Tibial nerve (tissue), 4 donors: ENCODE data around the gene SHISAL2A. TPM values are rescaled to one million over a fixed set of nuclear protein-coding genes. Genes with fewer than 3 reads are reported as not detected.

ENCODE experiments used
- DNase-seq, 2 donors: peaks; one replicate each; pipeline ENCODE4 v3.0.0-alpha.2; 2019; ENCODE audit warnings: low spot score in 2 of 2
- H3K27ac ChIP-seq, 4 donors: fragments of 200-600 bp; sonication (generic) in 3 of 4; one replicate each; pipeline ENCODE4 v1.5.1; 2017 to 2019; ENCODE audit warnings: mild to moderate bottlenecking in 1 of 4
- H3K27me3 ChIP-seq, 2 donors: fragments of 200-600 bp; sonication (generic) in 1 of 2; one replicate each; pipeline versions ENCODE4 v1.5.1 to v1.6.0; 2017 to 2019
- H3K36me3 ChIP-seq, 3 donors: fragments of 200-600 bp; sonication (generic); one replicate each; pipeline ENCODE4 v1.5.1; 2018 to 2019
- H3K4me1 ChIP-seq, 4 donors: fragments of 200-600 bp; sonication (generic) in 3 of 4; one replicate each; pipeline ENCODE4 v1.5.1; 2017 to 2019
- H3K4me3 ChIP-seq, 4 donors: fragments of 200-600 bp; sonication (generic) in 3 of 4; one replicate each; pipeline ENCODE4 v1.5.1; 2017 to 2019; ENCODE audit warnings: mild to moderate bottlenecking in 1 of 4, moderate library complexity in 1 of 4
- H3K9me3 ChIP-seq, 4 donors: fragments of 200-600 bp; sonication (generic) in 3 of 4; one replicate each; pipeline ENCODE4 v1.5.1; 2017 to 2019
- EP300 ChIP-seq, 2 donors: sonication (generic); formaldehyde crosslinking; IDR thresholded peaks; one replicate each; pipeline ENCODE4 v1.6.1; 2017; ENCODE audit warnings: antibody characterized with exemption in 2 of 2, mild to moderate bottlenecking in 1 of 2
- POLR2A ChIP-seq, 2 donors: fragments of 450-650 bp; IDR thresholded peaks; one replicate each; pipeline ENCODE4 v1.6.1; 2017; ENCODE audit warnings: antibody characterized with exemption in 2 of 2, mild to moderate bottlenecking in 2 of 2, moderate library complexity in 2 of 2
- WGBS, 2 donors: methylation state at CpG; one replicate each; pipeline ENCODE4 v1.1.5; 2018; 5-methylcytosine and 5-hydroxymethylcytosine counted together
- total RNA-seq, 4 donors: library from RNA; depleted of rRNA; stranded (reverse); fragments of >200 nt; gene quantifications; one replicate each; pipeline ENCODE4 v1.1.0, GENCODE V29; 2016
- TF ChIP-seq, protein P1 (sequence below), 5 experiments: fragments of 200-600 bp in 3 of 5; fragments of 450-650 bp in 2 of 5; sonication (generic) in 3 of 5; IDR thresholded peaks; one replicate each; pipeline ENCODE4 v1.5.1; 2016 to 2019; ENCODE audit warnings: antibody characterized with exemption in 5 of 5, mild to moderate bottlenecking in 3 of 5, moderate library complexity in 2 of 5

The SHISAL2A gene
- total RNA-seq, 4 donors from 2014 or later: 1.2 to 1.9 TPM; not detected in 2

DNA sequence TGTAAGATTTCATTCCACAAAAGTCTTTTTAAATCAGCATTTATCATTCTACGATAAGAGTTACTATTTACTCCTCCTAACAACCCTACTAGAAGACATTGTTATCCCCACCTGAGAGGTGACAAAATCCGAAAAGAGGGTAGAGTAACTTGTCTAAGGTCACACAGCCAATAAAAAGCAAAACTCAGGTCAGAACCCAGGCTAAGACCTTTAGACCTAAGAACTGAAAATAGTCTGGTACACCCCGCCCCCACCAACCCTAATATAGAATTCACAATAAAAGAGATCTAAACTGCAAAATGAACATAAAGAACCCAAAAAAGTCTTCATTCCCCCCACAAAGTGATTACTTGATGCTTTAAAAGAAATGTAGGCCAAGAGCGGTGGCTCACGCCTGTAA, 46.5 kb downstream of the SHISAL2A start:
- no peak for TF ChIP-seq EP300 (IDR thresholded peaks at IDR 0.05)
- H3K27ac ChIP-seq: no peak overlapping the region
- peaks cover 0 to 11% (median 0%) of the 10 kb centered on the region in 4 donors for H3K4me1 ChIP-seq
- no peak overlapping the region for H3K4me3 ChIP-seq
- H3K9me3 ChIP-seq: no peaks in the 10 kb centered on the region
- WGBS, 2 donors: 84 to 92% methylated on average over 5 of the region's 5 CpGs
- DNase-seq: no peak
- no peaks in the 10 kb centered on the region for H3K27me3 ChIP-seq
- no peaks in the 10 kb centered on the region for H3K36me3 ChIP-seq

DNA sequence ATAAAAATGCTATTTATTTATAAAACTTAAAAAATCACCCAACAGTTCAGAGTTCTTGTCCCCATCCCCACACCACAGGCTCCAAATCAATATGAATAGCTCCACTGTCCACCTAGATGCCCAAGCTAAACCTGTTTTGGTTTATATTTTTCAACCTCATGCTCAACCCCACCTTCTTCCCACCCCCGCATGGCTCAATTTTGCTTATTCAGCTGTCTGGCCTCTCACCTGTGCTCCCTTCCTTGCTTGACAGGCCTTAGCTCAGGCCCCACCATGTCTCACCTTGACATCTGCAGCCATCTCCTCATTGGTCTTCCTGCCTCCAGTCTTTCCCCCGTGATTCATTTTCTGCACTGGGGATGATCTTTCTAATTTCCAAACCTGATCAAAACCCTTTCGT, 47.4 kb downstream of the SHISAL2A start:
- Histone ChIP-seq H3K27ac (no peak overlapping the region), H3K4me3 (no peak overlapping the region), H3K36me3 (no peaks in the 10 kb centered on the region), H3K4me1 (peaks cover 0 to 11% (median 0%) of the 10 kb centered on the region in 4 donors), H3K27me3 (no peaks in the 10 kb centered on the region), H3K9me3 (no peaks in the 10 kb centered on the region)
- no peak for DNase-seq
- TF ChIP-seq EP300 (IDR thresholded peaks at IDR 0.05) (no peak), POLR2A (IDR thresholded peaks at IDR 0.05) (no peak)
- TF ChIP-seq, protein P1, sequence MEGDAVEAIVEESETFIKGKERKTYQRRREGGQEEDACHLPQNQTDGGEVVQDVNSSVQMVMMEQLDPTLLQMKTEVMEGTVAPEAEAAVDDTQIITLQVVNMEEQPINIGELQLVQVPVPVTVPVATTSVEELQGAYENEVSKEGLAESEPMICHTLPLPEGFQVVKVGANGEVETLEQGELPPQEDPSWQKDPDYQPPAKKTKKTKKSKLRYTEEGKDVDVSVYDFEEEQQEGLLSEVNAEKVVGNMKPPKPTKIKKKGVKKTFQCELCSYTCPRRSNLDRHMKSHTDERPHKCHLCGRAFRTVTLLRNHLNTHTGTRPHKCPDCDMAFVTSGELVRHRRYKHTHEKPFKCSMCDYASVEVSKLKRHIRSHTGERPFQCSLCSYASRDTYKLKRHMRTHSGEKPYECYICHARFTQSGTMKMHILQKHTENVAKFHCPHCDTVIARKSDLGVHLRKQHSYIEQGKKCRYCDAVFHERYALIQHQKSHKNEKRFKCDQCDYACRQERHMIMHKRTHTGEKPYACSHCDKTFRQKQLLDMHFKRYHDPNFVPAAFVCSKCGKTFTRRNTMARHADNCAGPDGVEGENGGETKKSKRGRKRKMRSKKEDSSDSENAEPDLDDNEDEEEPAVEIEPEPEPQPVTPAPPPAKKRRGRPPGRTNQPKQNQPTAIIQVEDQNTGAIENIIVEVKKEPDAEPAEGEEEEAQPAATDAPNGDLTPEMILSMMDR (IDR thresholded peaks at IDR 0.05): no peak
- 82 to 93% methylated on average over 3 of the region's 3 CpGs for WGBS, 2 donors

DNA sequence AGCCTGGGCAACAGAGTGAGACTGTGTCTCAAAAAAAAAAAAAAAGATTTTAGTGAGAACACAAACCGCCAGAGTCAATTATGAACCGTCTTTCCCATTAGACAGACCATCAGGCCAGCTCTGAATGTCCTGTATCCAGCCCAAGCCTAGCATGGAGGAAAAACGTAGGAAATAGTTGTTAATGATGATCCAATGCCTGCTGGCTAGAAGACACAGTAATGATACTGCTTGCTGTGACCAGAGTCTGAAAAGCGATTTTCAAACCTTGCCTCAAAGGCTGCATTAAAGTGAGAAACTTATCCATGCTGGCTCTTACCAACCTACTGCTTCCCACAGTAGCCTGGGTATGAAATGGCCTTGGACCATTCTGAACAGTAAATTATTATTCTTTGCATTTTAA, 48.2 kb downstream of the SHISAL2A start:
- H3K27ac ChIP-seq: no peak overlapping the region
- H3K4me3 ChIP-seq: no peak overlapping the region
- TF ChIP-seq, protein P1 (IDR thresholded peaks at IDR 0.05): no peak
- TF ChIP-seq POLR2A (IDR thresholded peaks at IDR 0.05) (no peak), EP300 (IDR thresholded peaks at IDR 0.05) (no peak)
- H3K4me1 ChIP-seq: peaks cover 0 to 13% (median 0%) of the 10 kb centered on the region in 4 donors
- H3K36me3 ChIP-seq: no peaks in the 10 kb centered on the region
- no peak for DNase-seq
- H3K9me3 ChIP-seq: no peaks in the 10 kb centered on the region
- H3K27me3 ChIP-seq: no peaks in the 10 kb centered on the region
- WGBS, 2 donors: 68 to 85% methylated on average over 4 of the region's 4 CpGs

DNA sequence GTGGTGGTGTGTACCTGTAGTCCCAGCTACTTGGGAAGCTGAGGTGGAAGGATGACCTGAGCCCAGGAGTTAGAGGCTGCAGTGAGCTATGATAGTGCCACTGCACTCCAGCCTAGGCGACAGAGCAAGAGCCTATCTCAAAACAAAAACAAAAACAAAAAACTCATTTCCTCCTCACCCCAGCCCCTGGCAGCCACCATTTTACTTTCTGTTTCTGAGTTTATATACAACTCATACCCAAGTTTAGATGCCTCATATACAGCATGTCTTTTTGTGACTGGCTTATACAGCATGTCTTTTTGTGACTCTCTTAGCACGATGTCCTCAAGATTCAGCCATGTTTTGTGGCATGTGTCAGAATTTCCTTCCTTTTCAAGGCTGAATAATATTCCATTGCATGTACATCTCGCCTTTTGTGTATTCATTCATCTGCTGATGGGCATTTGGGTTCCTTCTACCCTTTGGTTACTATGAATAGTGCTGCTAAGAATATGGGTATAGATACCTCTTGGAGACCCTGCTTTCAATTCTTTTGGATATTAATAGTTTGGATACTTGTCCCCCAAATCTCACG, 50.5 kb downstream of the SHISAL2A start:
- 94 to 95% methylated on average over 4 of the region's 4 CpGs for WGBS, 2 donors
- Histone ChIP-seq H3K27me3 (no peaks in the 10 kb centered on the region), H3K4me3 (no peak overlapping the region), H3K27ac (no peak overlapping the region), H3K4me1 (peaks cover 0 to 2% (median 0%) of the 10 kb centered on the region in 4 donors), H3K9me3 (no peaks in the 10 kb centered on the region), H3K36me3 (peaks cover 0 to 23% (median 6%) of the 10 kb centered on the region in 3 donors)
- TF ChIP-seq POLR2A (IDR thresholded peaks at IDR 0.05) (no peak), EP300 (IDR thresholded peaks at IDR 0.05) (no peak)
- TF ChIP-seq, protein P1 (IDR thresholded peaks at IDR 0.05): no peak
- DNase-seq: no peak

DNA sequence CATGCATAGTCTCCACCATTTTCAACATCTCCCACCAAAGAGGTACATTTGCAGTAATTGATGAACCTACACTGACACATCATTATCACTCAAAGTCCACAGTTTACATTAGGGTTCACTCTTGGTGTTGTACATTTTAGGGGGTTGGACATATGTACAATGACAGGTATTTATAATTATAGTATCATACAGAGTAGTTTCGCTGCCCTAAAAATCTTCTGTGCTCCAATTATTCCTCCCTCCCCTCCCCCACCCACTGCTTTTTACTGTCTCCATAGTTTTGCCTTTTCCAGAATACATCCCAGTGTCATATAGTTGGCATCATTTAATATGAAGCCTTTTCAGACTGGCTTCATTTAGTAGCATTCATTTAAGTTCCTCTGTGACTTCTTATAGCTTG, 51.6 kb downstream of the SHISAL2A start:
- no peak overlapping the region for H3K27ac ChIP-seq
- no peak overlapping the region for H3K4me3 ChIP-seq
- H3K36me3 ChIP-seq: peaks cover 0 to 34% (median 6%) of the 10 kb centered on the region in 3 donors
- no peaks in the 10 kb centered on the region for H3K27me3 ChIP-seq
- peaks cover 0 to 2% (median 0%) of the 10 kb centered on the region in 4 donors for H3K4me1 ChIP-seq
- TF ChIP-seq POLR2A (IDR thresholded peaks at IDR 0.05): no peak
- TF ChIP-seq, protein P1 (IDR thresholded peaks at IDR 0.05): no peak
- no peak for TF ChIP-seq EP300 (IDR thresholded peaks at IDR 0.05)
- DNase-seq: no peak
- 84 to 94% methylated on average over 1 of the region's 1 CpG for WGBS, 2 donors
- no peaks in the 10 kb centered on the region for H3K9me3 ChIP-seq
